ENCODE measurements around the gene LRIT3. TPM values are rescaled to one million over a fixed set of nuclear protein-coding genes. Genes with fewer than 3 reads are reported as not detected.

LRIT3 gene
- total RNA-seq, 4 donors from 2014 or later, result 0.67 to 1.8 TPM; not detected in 2

DNA sequence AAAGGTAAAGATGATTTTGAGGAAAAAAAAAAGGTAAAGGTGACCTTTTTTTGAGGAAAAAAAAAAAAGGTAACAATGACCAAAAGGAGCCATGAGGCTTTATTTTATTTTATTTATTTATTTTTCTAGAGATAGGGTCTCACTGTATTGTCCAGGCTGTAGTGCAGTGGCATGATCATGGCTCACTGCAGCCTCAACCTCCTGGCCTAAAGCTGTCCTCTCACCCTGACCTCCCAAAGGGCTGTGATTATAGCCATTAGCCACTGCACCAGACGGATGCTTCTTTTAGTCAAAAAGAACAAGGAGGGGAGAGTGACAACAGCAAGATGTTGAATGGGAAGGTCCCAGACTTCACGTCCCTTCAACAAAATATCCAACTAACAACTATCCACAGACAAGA is 30.4 kb downstream of the LRIT3 start:
- Histone ChIP-seq H3K9me3 (no peaks in the 10 kb centered on the region), H3K4me1 (no peaks in the 10 kb centered on the region), H3K27ac (no peak overlapping the region), H3K36me3 (no peaks in the 10 kb centered on the region), H3K4me3 (no peak overlapping the region), H3K27me3 (no peaks in the 10 kb centered on the region)
- no peak for DNase-seq
- TF ChIP-seq, protein P1, sequence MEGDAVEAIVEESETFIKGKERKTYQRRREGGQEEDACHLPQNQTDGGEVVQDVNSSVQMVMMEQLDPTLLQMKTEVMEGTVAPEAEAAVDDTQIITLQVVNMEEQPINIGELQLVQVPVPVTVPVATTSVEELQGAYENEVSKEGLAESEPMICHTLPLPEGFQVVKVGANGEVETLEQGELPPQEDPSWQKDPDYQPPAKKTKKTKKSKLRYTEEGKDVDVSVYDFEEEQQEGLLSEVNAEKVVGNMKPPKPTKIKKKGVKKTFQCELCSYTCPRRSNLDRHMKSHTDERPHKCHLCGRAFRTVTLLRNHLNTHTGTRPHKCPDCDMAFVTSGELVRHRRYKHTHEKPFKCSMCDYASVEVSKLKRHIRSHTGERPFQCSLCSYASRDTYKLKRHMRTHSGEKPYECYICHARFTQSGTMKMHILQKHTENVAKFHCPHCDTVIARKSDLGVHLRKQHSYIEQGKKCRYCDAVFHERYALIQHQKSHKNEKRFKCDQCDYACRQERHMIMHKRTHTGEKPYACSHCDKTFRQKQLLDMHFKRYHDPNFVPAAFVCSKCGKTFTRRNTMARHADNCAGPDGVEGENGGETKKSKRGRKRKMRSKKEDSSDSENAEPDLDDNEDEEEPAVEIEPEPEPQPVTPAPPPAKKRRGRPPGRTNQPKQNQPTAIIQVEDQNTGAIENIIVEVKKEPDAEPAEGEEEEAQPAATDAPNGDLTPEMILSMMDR (IDR thresholded peaks at IDR 0.05), result no peak
- TF ChIP-seq POLR2A (IDR thresholded peaks at IDR 0.05), result no peak

DNA sequence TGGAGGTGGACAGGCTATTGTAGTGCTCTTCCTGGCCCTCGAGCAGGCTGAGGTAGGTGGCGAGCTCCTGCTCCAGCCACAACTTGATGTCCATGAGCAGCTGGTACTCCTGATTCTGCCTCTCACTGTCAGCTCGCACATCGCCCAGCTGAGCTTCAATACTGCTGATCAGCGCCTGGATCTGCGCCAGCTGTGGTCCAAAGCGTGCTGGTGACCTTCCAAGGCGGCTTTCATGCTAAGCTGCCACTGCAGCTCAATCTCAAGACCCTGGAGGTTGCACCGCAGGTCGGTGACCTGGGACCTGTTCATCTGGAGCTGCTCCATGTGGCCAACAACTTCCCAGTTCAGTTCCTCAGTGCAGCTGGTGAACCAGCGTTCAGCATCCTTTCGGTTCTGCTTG is 31.2 kb downstream of the LRIT3 start:
- no peak for DNase-seq
- no peaks in the 10 kb centered on the region for H3K36me3 ChIP-seq
- H3K27me3 ChIP-seq, result no peaks in the 10 kb centered on the region
- H3K4me3 ChIP-seq, result no peak overlapping the region
- no peaks in the 10 kb centered on the region for H3K9me3 ChIP-seq
- TF ChIP-seq, protein P1 (IDR thresholded peaks at IDR 0.05), result no peak
- TF ChIP-seq POLR2A (IDR thresholded peaks at IDR 0.05), result no peak
- H3K27ac ChIP-seq, result no peak overlapping the region
- H3K4me1 ChIP-seq, result no peaks in the 10 kb centered on the region

DNA sequence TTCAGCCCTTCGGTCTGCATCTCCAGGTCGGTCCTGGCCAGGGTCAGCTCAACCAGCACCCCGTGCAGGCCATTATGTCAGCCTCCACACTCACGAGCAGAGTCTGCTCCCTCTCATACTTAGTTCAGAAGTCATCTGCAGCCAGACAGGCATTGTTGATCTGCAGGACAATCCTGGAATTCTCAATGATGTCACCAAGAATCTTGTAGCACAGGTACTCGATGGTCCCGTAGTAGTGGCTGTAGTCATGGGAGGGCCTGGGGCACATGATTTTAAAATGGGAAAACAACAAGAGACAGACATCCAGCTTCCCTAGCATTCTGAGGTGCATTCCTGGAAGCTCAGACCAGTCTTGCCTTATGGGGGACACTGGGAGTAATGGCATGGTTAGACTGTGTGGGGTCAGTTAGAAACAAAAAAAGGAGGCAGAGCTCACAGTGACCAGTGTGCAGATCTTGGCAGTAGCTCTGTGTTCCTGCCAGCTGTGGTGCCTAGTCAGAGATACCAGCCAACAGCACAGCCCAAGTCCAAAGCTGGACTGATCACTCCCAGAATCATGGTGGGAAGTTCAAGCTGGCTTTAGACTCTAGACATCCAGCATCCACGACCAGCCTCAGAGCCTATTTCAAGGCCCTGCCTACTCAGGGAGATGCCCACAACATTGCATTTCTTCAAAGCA is 31.9 kb downstream of the LRIT3 start:
- Histone ChIP-seq H3K4me1 (no peaks in the 10 kb centered on the region), H3K27ac (no peak overlapping the region), H3K9me3 (no peaks in the 10 kb centered on the region), H3K27me3 (no peaks in the 10 kb centered on the region), H3K4me3 (no peak overlapping the region), H3K36me3 (no peaks in the 10 kb centered on the region)
- no peak for TF ChIP-seq POLR2A (IDR thresholded peaks at IDR 0.05)
- TF ChIP-seq, protein P1 (IDR thresholded peaks at IDR 0.05), result no peak
- DNase-seq, result no peak

DNA sequence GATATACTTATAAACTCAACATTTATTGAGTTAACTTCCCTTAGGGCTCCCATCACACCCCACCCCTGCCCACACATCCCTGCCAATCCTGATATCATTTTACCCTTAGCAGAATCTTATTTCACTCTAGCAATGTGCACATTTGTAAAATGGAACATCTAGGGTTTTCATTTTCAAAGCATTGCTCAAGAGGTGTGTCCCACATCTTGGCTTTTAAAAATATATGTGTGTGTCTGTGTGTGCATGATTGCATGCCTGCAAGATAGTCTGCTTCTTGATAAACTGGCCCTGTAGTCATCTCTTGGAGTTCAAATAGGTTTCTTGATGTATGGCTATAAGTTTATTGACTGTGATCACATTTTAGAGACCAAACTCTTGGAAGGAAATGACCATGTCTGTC is 38.4 kb downstream of the LRIT3 start:
- no peak for DNase-seq
- Histone ChIP-seq H3K4me3 (no peak overlapping the region), H3K36me3 (no peaks in the 10 kb centered on the region), H3K27me3 (no peaks in the 10 kb centered on the region), H3K27ac (no peak overlapping the region), H3K9me3 (no peaks in the 10 kb centered on the region), H3K4me1 (no peaks in the 10 kb centered on the region)
- TF ChIP-seq, protein P1 (IDR thresholded peaks at IDR 0.05), result no peak
- no peak for TF ChIP-seq POLR2A (IDR thresholded peaks at IDR 0.05)

DNA sequence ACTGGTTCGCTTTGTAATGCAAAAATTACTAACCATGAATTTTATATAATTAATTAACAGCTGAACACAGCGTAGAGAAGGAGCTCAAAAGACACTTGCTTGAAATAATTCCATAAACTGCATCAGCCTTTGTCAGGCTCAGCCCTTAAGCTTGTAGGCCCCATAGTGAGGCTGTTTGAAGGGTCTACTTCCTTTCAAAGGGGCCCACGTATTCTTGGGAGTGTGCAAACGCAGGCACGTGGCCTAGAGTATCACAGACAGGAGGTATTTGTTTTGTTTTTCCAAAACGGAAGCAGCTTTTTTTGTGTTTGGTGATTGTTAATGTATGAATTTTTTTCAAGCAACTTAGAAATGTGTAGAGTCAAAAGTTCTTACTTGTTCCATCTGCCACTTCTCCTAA is 39.2 kb downstream of the LRIT3 start:
- Histone ChIP-seq H3K9me3 (no peaks in the 10 kb centered on the region), H3K4me3 (no peak overlapping the region), H3K36me3 (no peaks in the 10 kb centered on the region), H3K27me3 (no peaks in the 10 kb centered on the region), H3K27ac (no peak overlapping the region), H3K4me1 (no peaks in the 10 kb centered on the region)
- TF ChIP-seq, protein P1 (IDR thresholded peaks at IDR 0.05), result no peak
- TF ChIP-seq POLR2A (IDR thresholded peaks at IDR 0.05), result no peak
- DNase-seq, result no peak

DNA sequence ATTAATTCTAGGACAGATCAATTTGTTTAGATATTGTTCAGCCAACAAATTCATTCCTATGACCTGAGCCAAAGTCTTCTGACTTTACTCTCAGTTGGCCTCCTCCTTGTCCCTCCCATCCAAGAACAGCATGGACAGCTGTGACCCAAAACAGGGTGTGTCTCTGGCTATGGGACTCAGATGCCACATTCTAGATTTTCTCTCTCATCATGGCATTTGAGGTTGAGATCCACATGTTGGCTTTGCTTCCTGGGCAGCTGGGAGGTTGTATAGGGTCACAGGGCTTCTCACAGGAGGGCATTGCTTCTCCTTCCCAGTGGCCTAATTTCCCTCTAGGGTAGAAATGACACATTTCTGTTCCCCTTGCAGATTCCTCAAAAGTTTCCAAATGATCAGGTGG is 42.2 kb downstream of the LRIT3 start:
- no peaks in the 10 kb centered on the region for H3K27me3 ChIP-seq
- no peak for TF ChIP-seq POLR2A (IDR thresholded peaks at IDR 0.05)
- TF ChIP-seq, protein P1 (IDR thresholded peaks at IDR 0.05), result no peak

More for the DNA sequence above, 42.2 kb downstream of the LRIT3 start:
- Histone ChIP-seq H3K4me1 (no peaks in the 10 kb centered on the region), H3K36me3 (no peaks in the 10 kb centered on the region), H3K9me3 (no peaks in the 10 kb centered on the region), H3K27ac (no peak overlapping the region), H3K4me3 (no peak overlapping the region)
- no peak for DNase-seq
